Renal cortex interstitium (tissue), 11 donors: ENCODE results near the gene NUCB2. TPM values are rescaled to one million over a fixed set of nuclear protein-coding genes. Genes with fewer than 3 reads are reported as not detected.

ENCODE experiments used
- DNase-seq, 11 donors: peaks; one replicate each; pipeline ENCODE4 v3.0.0-alpha.2; 2013; ENCODE audit warnings: low read depth in 9 of 11, low spot score in 4 of 11; ENCODE audit errors: extremely low read depth in 1 of 11
- polyA plus RNA-seq, 3 donors: library from polyadenylated mRNA; unstranded; fragments of 120-200 nt; gene quantifications; one replicate each; pipeline ENCODE4 v1.2.1, GENCODE V29; 2013; ENCODE audit not compliant: insufficient read length in 3 of 3

The NUCB2 gene
- polyA plus RNA-seq, 3 donors = 73.3 to 82.5 (median 75.3) TPM

- DNase-seq = no peak
Measured at GRCh38 chr11:17366495-17366894, 90.0 kb downstream of the NUCB2 start.

DNA sequence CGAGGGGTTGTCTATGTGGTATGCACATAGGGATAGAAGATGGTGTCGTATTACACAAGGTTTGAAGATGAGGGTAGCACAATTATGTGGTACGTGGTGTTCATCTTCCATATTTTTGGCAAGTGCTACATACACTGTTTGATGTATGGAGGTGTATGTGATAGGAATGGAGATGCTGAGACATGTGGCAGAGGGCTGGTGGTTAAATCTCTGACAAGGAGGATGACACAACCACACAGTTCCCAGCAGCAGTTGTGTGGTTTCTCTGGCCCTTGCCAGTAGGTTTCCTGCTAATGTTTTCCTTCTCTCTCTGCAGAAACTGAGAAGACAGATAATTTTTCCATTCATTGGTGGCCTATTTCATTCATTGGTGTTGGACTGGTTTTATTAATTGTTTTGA lies 92.0 kb downstream of the NUCB2 start:
- no peak for DNase-seq

- DNase-seq = no peak
Measured at GRCh38 chr11:17369094-17369493, 92.6 kb downstream of the NUCB2 start.

DNA sequence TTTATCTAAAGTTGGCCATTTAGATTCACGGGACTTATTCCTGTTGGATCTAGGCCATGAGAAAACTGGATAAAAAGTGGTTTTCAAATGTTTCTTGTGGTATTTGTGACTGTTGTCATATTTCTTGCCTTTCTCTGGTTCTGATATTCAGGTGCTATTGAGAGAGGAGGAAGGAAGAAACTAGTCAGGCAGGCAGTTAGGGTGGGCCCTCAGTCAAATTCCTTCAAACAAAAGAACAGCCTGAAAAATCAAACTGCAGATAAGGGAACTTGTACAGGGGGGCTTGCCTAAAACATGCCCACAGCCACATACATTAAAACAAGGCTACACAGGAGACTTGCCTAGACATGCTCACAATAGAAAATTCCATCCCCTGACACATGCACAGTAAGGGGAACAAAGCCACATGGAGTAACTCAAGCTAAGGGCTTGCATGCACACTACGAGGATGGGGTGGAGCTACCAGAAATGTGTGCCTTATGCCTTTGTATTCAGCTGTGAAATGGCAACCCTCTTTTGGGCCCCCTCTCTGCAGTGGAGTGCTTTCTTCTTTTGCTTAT lies 93.2 kb downstream of the NUCB2 start:
- no peak for DNase-seq

- no peak for DNase-seq
Measured at GRCh38 chr11:17371614-17372013, 95.1 kb downstream of the NUCB2 start.

DNA sequence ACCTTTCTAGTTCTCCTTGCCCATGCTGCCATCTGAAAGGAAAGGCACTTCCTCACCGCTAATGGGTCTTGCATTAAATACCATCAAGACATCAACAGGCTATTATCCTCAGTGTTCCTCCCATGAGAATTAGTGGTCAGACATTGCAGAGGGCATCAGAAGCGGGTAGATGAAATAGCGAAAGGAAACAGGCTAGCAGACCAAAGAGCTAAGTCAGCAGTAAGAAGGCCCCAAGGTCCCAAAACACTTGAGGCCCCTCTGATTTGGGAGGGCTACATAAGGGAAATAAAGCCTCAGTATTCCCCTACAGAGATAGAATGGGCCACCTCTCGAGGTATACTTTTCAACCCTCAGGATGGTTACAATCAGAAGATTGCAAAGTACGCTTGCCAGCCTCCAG lies 99.0 kb downstream of the NUCB2 start:
- DNase-seq = no peak

DNA sequence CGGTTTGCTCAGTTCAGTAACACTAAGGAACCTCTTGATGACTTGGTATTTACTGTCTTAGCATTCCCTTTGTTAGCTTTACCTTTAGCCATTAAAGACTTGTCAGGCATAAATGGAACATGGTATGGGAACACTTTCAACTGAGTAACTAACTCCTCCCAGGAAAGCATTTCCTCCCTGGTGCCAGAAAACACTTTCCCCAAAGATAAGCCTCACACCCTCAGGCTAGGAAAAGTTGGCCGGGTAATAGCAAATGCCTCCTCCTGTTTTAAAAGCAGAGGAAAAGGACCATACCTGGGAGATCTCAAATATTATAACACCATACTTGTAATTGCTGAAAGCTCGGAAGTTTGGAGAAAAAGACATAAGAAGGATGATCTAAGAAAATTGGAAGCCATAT lies 100.0 kb downstream of the NUCB2 start:
- no peak for DNase-seq

DNA sequence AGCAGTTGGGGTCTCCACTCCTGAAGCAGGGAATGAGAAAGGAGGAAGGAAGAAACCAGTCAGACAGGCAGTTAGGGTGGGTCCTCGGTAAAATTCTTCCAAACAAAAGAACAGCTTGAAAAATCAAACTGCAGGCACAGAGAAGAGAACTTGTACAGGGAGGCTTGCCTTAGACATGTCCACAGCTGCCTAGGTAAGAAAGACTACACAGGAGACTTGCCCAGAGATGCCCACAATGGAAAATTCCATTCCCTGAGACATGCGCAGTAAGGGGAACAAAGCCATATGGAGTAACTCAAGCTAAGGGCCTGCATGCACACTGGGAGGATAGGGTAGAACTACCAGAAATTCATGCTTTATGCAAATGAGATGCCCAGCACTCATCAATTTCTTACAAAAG lies 102.1 kb downstream of the NUCB2 start:
- no peak for DNase-seq

DNA sequence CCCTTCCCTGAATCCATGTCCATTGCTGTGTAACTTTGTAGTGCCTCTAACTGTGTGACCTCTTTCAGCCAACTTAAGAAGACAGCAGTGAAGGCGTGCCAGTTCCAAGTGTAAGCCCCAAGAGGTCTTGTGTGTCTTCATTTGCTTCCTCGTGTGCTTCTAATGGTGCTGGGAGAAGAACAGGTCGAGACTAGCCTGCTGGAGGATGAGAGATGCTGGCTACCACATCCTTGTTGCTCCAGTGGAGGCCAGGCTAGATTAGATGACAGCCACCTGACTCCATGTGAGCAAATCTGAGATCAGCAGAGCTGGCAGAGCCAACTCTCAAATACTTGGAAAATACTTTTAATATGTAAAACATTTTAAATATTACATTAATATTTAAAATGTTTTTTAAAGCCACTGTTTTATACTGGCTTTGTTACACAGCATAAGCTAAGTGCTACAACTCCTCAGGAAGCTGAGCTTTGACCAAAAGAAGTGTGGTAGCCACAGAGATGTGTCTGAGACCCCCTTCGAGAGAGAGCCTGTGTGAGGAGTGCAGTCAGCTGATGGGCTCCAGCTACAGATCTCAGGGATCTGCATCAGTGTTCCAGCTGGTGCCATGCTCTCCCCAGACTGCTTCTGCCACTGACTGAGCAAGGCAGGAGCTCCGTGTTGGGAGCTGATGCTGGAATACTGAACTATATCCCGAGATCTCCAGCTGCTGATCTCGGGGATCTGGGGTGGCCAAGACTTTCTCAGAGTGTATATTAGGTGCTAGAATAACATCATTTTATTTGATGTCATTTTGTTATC lies 103.0 kb downstream of the NUCB2 start:
- no peak for DNase-seq

DNA sequence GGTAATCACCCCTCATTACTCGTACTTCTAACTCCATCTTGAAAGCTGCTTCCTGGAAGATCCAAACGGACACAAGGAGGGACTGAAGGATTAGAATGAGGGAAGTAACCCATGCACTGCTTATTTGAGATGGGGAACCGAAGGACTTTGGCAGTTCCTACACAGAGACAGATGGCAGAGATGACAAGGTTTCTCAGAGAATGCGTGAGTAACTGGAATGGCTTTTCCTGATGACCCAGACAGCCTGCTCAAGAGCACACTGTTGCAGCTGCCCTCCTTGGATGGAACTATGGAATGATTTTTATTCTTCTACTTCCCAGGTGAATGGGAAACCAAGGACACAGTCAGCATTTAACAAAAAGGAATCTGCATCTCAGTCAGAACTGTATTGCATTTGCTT lies 104.6 kb downstream of the NUCB2 start:
- no peak for DNase-seq

Other genes with a start within 250 kb of the NUCB2 start
- 1,000 to 10,000 TPM; 1,096 to 1,424 (median 1,353) TPM for gene RPS13, start 199.1 kb upstream of the NUCB2 start, polyA plus RNA-seq
- gene PIK3C2A, start 68.8 kb upstream of the NUCB2 start, polyA plus RNA-seq = 10 to 100 TPM; 61.1 to 72.3 (median 70.8) TPM
- 1 to 10 TPM; 1.4 to 2.0 (median 1.9) TPM for gene NCR3LG1, start 75.1 kb downstream of the NUCB2 start, polyA plus RNA-seq
- gene KCNJ11, start 111.9 kb downstream of the NUCB2 start, polyA plus RNA-seq = 1 to 10 TPM; 2.1 to 3.3 (median 3.1) TPM
- 1 to 10 TPM; 1.8 to 2.8 (median 2.7) TPM for gene ABCC8, start 200.1 kb downstream of the NUCB2 start, polyA plus RNA-seq